K562 (cell line): Measurements from ENCODE around the gene TACC3. TPM values are rescaled to one million over a fixed set of nuclear protein-coding genes. Genes with fewer than 3 reads are reported as not detected.

Experiments
- EP300 ChIP-seq: IDR thresholded peaks from 2 replicates; pipeline ENCODE4 v1.6.1; 2012; ENCODE audit warnings: low read length, improper control_type of control experiment
- KDM2B ChIP-seq: fragments of 250-450 bp; sonication (Bioruptor Pico); IDR thresholded peaks from 2 replicates; pipeline ENCODE4 v1.8.0; 2021; ENCODE audit warnings: mild to moderate bottlenecking, moderate library complexity
- PHF21A ChIP-seq: fragments of 450-650 bp; IDR thresholded peaks from 2 replicates; pipeline ENCODE4 v1.6.1; 2017; ENCODE audit warnings: low read depth, borderline replicate concordance
- SOX6 ChIP-seq: fragments of 450-650 bp; IDR thresholded peaks from 2 replicates; pipeline ENCODE4 v1.6.1; 2014; ENCODE audit warnings: mild to moderate bottlenecking
- TRIM28 ChIP-seq: fragments of 450-650 bp; IDR thresholded peaks from 2 replicates; pipeline ENCODE4 v1.6.1; 2017
- ZEB2 ChIP-seq: fragments of 450-650 bp; IDR thresholded peaks from 2 replicates; pipeline ENCODE4 v1.6.1; 2016
- polyA plus RNA-seq, 8 experiments: library from polyadenylated mRNA; depleted of rRNA in 4 of 8; stranded (reverse) in 5 of 8; unstranded in 3 of 8; fragments of >200 nt; fragmentation: Nextera tagmentation in 2 of 8; fragmentation: Illumina TruSeq in 1 of 8; extraction: Ambion mirVana in 2 of 8; extraction: Trizol in 1 of 8; gene quantifications; 2 replicates each; pipeline versions ENCODE4 v1.2.1 to v1.2.3, GENCODE V29; 2011 to 2014; ENCODE audit warnings: inconsistent platforms in 1 of 8, missing spikeins in 1 of 8
- total RNA-seq, 7 experiments: library from RNA; depleted of rRNA in 6 of 7; stranded (reverse); fragments of >200 nt in 6 of 7; fragmentation: Illumina TruSeq in 2 of 7; extraction: Trizol in 2 of 7; gene quantifications; 2 replicates each; pipeline versions ENCODE4 v1.2.1 to v1.2.3, GENCODE V29; 2011 to 2021; ENCODE audit warnings: low replicate concordance in 1 of 7
- TF ChIP-seq, protein P1 (sequence below): fragments of 200-600 bp; sonication (generic); IDR thresholded peaks from one replicate; pipeline ENCODE4 v1.6.1; 2012; ENCODE audit warnings: mild to moderate bottlenecking, low read depth, low read length, inconsistent platforms

The TACC3 gene
- total and polyA plus RNA-seq, 9 of the 15 experiments (the other 6 are each of a cell fraction or from before 2014, with no cell fraction given) = 1.9 to 122 (median 55.6) TPM

DNA sequence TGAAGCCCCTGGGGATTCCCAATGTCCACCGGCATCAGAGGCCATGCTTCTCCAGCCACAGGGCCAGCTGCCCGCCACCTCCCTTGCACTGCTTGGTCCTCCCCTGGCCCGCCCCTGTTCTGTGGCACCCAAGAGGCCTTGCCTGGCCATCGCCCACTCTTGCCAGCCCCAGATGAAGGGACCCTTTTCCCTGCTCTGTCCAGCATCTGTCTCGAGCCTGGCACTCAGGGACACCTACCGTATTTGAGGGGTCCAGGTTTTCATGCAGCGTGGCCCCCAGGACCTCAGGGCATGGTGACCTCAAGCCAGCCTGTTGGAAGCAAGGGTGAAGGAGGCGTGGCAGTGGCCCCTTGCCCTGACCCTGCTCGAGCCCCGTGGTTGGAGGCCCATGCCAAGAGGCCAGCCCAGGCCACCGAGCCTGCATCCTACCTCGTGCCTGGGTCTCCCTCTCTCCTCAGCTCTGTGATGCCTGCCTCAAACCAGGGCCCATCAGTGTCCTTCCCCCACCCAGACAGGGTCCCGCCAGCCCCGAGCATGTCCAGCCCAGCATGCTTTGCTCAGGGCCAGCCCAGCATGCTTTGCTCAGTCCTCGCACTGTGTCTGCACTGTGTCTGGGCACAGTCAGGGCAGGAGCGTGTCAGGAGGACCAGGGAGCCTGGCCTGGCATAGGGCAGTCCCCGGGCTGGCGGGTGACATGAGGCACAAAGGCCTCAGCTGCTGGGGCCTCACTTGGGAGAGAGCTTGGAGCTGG lies 57.5 kb downstream of the TACC3 start (continued):
- TF ChIP-seq, protein P1, sequence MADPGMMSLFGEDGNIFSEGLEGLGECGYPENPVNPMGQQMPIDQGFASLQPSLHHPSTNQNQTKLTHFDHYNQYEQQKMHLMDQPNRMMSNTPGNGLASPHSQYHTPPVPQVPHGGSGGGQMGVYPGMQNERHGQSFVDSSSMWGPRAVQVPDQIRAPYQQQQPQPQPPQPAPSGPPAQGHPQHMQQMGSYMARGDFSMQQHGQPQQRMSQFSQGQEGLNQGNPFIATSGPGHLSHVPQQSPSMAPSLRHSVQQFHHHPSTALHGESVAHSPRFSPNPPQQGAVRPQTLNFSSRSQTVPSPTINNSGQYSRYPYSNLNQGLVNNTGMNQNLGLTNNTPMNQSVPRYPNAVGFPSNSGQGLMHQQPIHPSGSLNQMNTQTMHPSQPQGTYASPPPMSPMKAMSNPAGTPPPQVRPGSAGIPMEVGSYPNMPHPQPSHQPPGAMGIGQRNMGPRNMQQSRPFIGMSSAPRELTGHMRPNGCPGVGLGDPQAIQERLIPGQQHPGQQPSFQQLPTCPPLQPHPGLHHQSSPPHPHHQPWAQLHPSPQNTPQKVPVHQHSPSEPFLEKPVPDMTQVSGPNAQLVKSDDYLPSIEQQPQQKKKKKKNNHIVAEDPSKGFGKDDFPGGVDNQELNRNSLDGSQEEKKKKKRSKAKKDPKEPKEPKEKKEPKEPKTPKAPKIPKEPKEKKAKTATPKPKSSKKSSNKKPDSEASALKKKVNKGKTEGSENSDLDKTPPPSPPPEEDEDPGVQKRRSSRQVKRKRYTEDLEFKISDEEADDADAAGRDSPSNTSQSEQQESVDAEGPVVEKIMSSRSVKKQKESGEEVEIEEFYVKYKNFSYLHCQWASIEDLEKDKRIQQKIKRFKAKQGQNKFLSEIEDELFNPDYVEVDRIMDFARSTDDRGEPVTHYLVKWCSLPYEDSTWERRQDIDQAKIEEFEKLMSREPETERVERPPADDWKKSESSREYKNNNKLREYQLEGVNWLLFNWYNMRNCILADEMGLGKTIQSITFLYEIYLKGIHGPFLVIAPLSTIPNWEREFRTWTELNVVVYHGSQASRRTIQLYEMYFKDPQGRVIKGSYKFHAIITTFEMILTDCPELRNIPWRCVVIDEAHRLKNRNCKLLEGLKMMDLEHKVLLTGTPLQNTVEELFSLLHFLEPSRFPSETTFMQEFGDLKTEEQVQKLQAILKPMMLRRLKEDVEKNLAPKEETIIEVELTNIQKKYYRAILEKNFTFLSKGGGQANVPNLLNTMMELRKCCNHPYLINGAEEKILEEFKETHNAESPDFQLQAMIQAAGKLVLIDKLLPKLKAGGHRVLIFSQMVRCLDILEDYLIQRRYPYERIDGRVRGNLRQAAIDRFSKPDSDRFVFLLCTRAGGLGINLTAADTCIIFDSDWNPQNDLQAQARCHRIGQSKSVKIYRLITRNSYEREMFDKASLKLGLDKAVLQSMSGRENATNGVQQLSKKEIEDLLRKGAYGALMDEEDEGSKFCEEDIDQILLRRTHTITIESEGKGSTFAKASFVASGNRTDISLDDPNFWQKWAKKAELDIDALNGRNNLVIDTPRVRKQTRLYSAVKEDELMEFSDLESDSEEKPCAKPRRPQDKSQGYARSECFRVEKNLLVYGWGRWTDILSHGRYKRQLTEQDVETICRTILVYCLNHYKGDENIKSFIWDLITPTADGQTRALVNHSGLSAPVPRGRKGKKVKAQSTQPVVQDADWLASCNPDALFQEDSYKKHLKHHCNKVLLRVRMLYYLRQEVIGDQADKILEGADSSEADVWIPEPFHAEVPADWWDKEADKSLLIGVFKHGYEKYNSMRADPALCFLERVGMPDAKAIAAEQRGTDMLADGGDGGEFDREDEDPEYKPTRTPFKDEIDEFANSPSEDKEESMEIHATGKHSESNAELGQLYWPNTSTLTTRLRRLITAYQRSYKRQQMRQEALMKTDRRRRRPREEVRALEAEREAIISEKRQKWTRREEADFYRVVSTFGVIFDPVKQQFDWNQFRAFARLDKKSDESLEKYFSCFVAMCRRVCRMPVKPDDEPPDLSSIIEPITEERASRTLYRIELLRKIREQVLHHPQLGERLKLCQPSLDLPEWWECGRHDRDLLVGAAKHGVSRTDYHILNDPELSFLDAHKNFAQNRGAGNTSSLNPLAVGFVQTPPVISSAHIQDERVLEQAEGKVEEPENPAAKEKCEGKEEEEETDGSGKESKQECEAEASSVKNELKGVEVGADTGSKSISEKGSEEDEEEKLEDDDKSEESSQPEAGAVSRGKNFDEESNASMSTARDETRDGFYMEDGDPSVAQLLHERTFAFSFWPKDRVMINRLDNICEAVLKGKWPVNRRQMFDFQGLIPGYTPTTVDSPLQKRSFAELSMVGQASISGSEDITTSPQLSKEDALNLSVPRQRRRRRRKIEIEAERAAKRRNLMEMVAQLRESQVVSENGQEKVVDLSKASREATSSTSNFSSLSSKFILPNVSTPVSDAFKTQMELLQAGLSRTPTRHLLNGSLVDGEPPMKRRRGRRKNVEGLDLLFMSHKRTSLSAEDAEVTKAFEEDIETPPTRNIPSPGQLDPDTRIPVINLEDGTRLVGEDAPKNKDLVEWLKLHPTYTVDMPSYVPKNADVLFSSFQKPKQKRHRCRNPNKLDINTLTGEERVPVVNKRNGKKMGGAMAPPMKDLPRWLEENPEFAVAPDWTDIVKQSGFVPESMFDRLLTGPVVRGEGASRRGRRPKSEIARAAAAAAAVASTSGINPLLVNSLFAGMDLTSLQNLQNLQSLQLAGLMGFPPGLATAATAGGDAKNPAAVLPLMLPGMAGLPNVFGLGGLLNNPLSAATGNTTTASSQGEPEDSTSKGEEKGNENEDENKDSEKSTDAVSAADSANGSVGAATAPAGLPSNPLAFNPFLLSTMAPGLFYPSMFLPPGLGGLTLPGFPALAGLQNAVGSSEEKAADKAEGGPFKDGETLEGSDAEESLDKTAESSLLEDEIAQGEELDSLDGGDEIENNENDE = no peak
- no peak for TF ChIP-seq TRIM28
- TF ChIP-seq ZEB2 = no peak
- TF ChIP-seq EP300 = no peak
- no peak for TF ChIP-seq KDM2B (CRISPR knock-in tag)
- TF ChIP-seq PHF21A = no peak
- TF ChIP-seq SOX6 = no peak
